ENCODE measurements around the gene ZNF277. TPM values are rescaled to one million over a fixed set of nuclear protein-coding genes. Genes with fewer than 3 reads are reported as not detected.

ZNF277 gene
- total and polyA plus RNA-seq, 2 experiments from 2014 or later = 10.0 to 34.6 TPM

GRCh38 chr7:112225006-112225405, 18.5 kb downstream of the ZNF277 start:
- Histone ChIP-seq H3K4me3 (no peak overlapping the region), H3K79me2 (peaks cover 82% of the 10 kb centered on the region)
- DNase-seq (ENCODE audit: low spot score) = no peak

DNA sequence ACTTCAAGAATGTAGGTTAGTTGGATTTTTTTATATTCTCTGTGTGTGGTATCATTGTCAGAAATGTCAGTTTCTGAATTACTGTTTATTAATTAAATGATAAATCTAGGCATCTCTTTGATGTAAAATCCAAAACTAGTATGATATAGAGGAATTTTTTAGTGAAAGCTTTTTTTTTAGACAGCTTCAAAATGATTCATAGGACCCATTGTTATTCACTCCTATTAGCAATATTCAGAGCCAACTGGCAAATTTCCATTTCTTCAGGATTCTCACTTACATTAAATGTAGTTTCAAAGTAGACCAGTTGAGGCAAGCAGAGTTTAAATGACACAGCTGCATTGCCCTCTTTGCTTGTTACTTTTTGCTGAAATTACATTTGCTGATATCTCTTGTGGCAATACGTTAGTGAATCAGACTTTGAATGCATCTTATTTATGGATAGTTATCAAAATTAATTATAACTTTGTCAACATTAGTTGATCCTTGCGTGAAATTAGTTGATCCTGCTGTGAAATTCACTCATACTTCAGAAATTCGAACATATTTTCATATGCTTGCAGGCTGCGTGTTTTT, 20.3 kb downstream of the ZNF277 start:
- no peaks in the 10 kb centered on the region for H3K27me3 ChIP-seq
- H3K9me3 ChIP-seq (ENCODE audit: low read depth) = no peaks in the 10 kb centered on the region
- no peak for TF ChIP-seq EZH2phosphoT487 (IDR thresholded peaks at IDR 0.05; ENCODE audit: low read depth, severe bottlenecking, unreplicated experiment)
- no peak for TF ChIP-seq CTCF (IDR thresholded peaks at IDR 0.05; ENCODE audit: poor library complexity)
- TF ChIP-seq EZH2 (IDR thresholded peaks at IDR 0.05; ENCODE audit: borderline replicate concordance) = no peak
- no peak overlapping the region for H2AFZ ChIP-seq
- no peak overlapping the region for H3K4me2 ChIP-seq
- no peaks in the 10 kb centered on the region for H3K36me3 ChIP-seq (replicated peaks; ENCODE audit: insufficient read depth, low read depth)
- H4K20me1 ChIP-seq (ENCODE audit: insufficient read depth, poor library complexity, severe bottlenecking) = no peaks in the 10 kb centered on the region
- H3K4me3 ChIP-seq = no peak overlapping the region
- H3K9me2 ChIP-seq (replicated peaks; ENCODE audit: insufficient read depth) = no peaks in the 10 kb centered on the region
- no peak for DNase-seq (ENCODE audit: low spot score)
- H3K4me1 ChIP-seq (ENCODE audit: insufficient read depth) = no peaks in the 10 kb centered on the region
- WGBS (ENCODE audit: low lambda C conversion rate, missing lambda C conversion rate) = 92% methylated on average over 4 of the region's 4 CpGs
- peaks cover 69% of the 10 kb centered on the region for H3K79me2 ChIP-seq
- no peak overlapping the region for H3K27ac ChIP-seq

More at GRCh38 chr7:112225006-112225405, 18.5 kb downstream of the ZNF277 start:
- Histone ChIP-seq H3K27me3 (no peaks in the 10 kb centered on the region), H3K9me3 (ENCODE audit: low read depth) (no peaks in the 10 kb centered on the region), H4K20me1 (ENCODE audit: insufficient read depth, poor library complexity, severe bottlenecking) (no peaks in the 10 kb centered on the region), H3K27ac (no peak overlapping the region), H3K36me3 (replicated peaks; ENCODE audit: insufficient read depth, low read depth) (no peaks in the 10 kb centered on the region), H2AFZ (no peak overlapping the region), H3K4me2 (no peak overlapping the region), H3K9me2 (replicated peaks; ENCODE audit: insufficient read depth) (no peaks in the 10 kb centered on the region), H3K4me1 (ENCODE audit: insufficient read depth) (no peaks in the 10 kb centered on the region)
- TF ChIP-seq EZH2 (IDR thresholded peaks at IDR 0.05; ENCODE audit: borderline replicate concordance) (no peak), CTCF (IDR thresholded peaks at IDR 0.05; ENCODE audit: poor library complexity) (no peak), EZH2phosphoT487 (IDR thresholded peaks at IDR 0.05; ENCODE audit: low read depth, severe bottlenecking, unreplicated experiment) (no peak)

GRCh38 chr7:112228632-112229031, 22.1 kb downstream of the ZNF277 start:
- Histone ChIP-seq H3K4me2 (no peak overlapping the region), H3K4me1 (ENCODE audit: insufficient read depth) (no peaks in the 10 kb centered on the region)
- TF ChIP-seq EZH2 (IDR thresholded peaks at IDR 0.05; ENCODE audit: borderline replicate concordance) (no peak), EZH2phosphoT487 (IDR thresholded peaks at IDR 0.05; ENCODE audit: low read depth, severe bottlenecking, unreplicated experiment) (no peak), CTCF (IDR thresholded peaks at IDR 0.05; ENCODE audit: poor library complexity) (no peak)

More at GRCh38 chr7:112228632-112229031, 22.1 kb downstream of the ZNF277 start:
- H3K9me2 ChIP-seq (replicated peaks; ENCODE audit: insufficient read depth) = no peaks in the 10 kb centered on the region
- DNase-seq (ENCODE audit: low spot score) = no peak
- H3K9me3 ChIP-seq (ENCODE audit: low read depth) = no peaks in the 10 kb centered on the region
- H3K4me3 ChIP-seq = no peak overlapping the region
- H4K20me1 ChIP-seq (ENCODE audit: insufficient read depth, poor library complexity, severe bottlenecking) = no peaks in the 10 kb centered on the region
- peaks cover 57% of the 10 kb centered on the region for H3K79me2 ChIP-seq
- 71% methylated on average over 2 of the region's 2 CpGs for WGBS (ENCODE audit: low lambda C conversion rate, missing lambda C conversion rate)
- H3K27me3 ChIP-seq = no peaks in the 10 kb centered on the region
- H2AFZ ChIP-seq = no peak overlapping the region
- H3K27ac ChIP-seq = no peak overlapping the region
- no peaks in the 10 kb centered on the region for H3K36me3 ChIP-seq (replicated peaks; ENCODE audit: insufficient read depth, low read depth)

Data from hepatocyte (in vitro differentiated cells).